Lower leg skin (tissue), 4 donors: Measurements from ENCODE around the gene IL1B. TPM values are rescaled to one million over a fixed set of nuclear protein-coding genes. Genes with fewer than 3 reads are reported as not detected.
"Not testable (repeated sequence)": the region's sequence is repeated elsewhere in the genome, so short reads cannot be mapped to it uniquely, and the experiment has no call there.

ENCODE experiments used
- DNase-seq, 2 donors: peaks; one replicate each; pipeline ENCODE4 v3.0.0-alpha.2; 2019; ENCODE audit warnings: low spot score in 2 of 2
- H3K4me3 ChIP-seq: fragments of 200-600 bp; sonication (generic); 2 replicates; pipeline ENCODE4 v1.5.1; 2017; ENCODE audit warnings: mild to moderate bottlenecking, low read depth; ENCODE audit not compliant: poor library complexity, severe bottlenecking
- CTCF ChIP-seq, 3 donors: fragments of 450-650 bp; IDR thresholded peaks; one replicate each; pipeline ENCODE4 v1.5.1; 2016; ENCODE audit warnings: antibody characterized with exemption in 3 of 3, mild to moderate bottlenecking in 3 of 3, moderate library complexity in 2 of 3
- POLR2A ChIP-seq, 2 donors: fragments of 450-650 bp; IDR thresholded peaks; one replicate each; pipeline ENCODE4 v1.6.1; 2016 to 2017; ENCODE audit warnings: antibody characterized with exemption in 2 of 2, mild to moderate bottlenecking in 1 of 2, moderate library complexity in 1 of 2
- WGBS, 2 donors: methylation state at CpG; one replicate each; pipeline ENCODE4 v1.1.5; 2018; 5-methylcytosine and 5-hydroxymethylcytosine counted together
- intact Hi-C: fragments of 100-400 bp; cut with DNase I; formaldehyde crosslinking; loops from one replicate; pipeline ENCODE4 v1.15.0; 2023; ENCODE audit warnings: low total_unique reads
- total RNA-seq, 4 donors: library from RNA; depleted of rRNA; stranded (reverse); fragments of >200 nt; gene quantifications; one replicate each; pipeline ENCODE4 v1.1.0, GENCODE V29; 2016

The IL1B gene
- total RNA-seq, 4 donors from 2014 or later = 0.47 TPM; not detected in 3

GRCh38 chr2:112833976-112834375 lies 2.6 kb downstream of the IL1B start:
- intact Hi-C loops = no loop called here
- DNase-seq = no peak

GRCh38 chr2:112833639-112833931 lies 3.0 kb downstream of the IL1B start:
- intact Hi-C loops = not testable (repeated sequence)
- WGBS, 2 donors = 88 to 92% methylated on average over 5 of the region's 5 CpGs
- peak in 1 of 2 donors; percentile 42 for DNase-seq

More at GRCh38 chr2:112833976-112834375, 2.6 kb downstream of the IL1B start:
- H3K4me3 ChIP-seq = no peak overlapping the region
- TF ChIP-seq CTCF (IDR thresholded peaks at IDR 0.05) (no peak), POLR2A (IDR thresholded peaks at IDR 0.05) (no peak)

GRCh38 chr2:112832841-112833638 lies 3.5 kb downstream of the IL1B start:
- no peak for TF ChIP-seq POLR2A (IDR thresholded peaks at IDR 0.05)
- no peak for TF ChIP-seq CTCF (IDR thresholded peaks at IDR 0.05)
- intact Hi-C loops = no loop called here
- WGBS, 2 donors = 88 to 93% methylated on average over 14 of the region's 14 CpGs

More at GRCh38 chr2:112833639-112833931, 3.0 kb downstream of the IL1B start:
- not testable (repeated sequence) for H3K4me3 ChIP-seq

GRCh38 chr2:112831946-112832840 lies 4.4 kb downstream of the IL1B start:
- H3K4me3 ChIP-seq = no peak overlapping the region
- no peak for TF ChIP-seq CTCF (IDR thresholded peaks at IDR 0.05)
- no peak for TF ChIP-seq POLR2A (IDR thresholded peaks at IDR 0.05)
- intact Hi-C loops = no loop called here
- DNase-seq = peak in 1 of 2 donors; percentile 80
- 82 to 86% methylated on average over 15 of the region's 15 CpGs for WGBS, 2 donors

More at GRCh38 chr2:112832841-112833638, 3.5 kb downstream of the IL1B start:
- no peak overlapping the region for H3K4me3 ChIP-seq
- DNase-seq = no peak

GRCh38 chr2:112831513-112831845 lies 5.1 kb downstream of the IL1B start:
- 55 to 56% methylated on average over 2 of the region's 2 CpGs for WGBS, 2 donors
- intact Hi-C loops = no loop called here
- no peak overlapping the region for H3K4me3 ChIP-seq
- DNase-seq = peak in 1 of 2 donors; percentile 57
- no peak for TF ChIP-seq CTCF (IDR thresholded peaks at IDR 0.05)
- no peak for TF ChIP-seq POLR2A (IDR thresholded peaks at IDR 0.05)
